IPS-NIHi7 (cell line): ENCODE data around the gene PRUNE2.

Experiments used
- DNase-seq: peaks from one replicate; pipeline ENCODE4 v3.0.0; 2012; ENCODE audit warnings: mixed read lengths; ENCODE audit errors: extremely low spot score

The PRUNE2 gene

DNA sequence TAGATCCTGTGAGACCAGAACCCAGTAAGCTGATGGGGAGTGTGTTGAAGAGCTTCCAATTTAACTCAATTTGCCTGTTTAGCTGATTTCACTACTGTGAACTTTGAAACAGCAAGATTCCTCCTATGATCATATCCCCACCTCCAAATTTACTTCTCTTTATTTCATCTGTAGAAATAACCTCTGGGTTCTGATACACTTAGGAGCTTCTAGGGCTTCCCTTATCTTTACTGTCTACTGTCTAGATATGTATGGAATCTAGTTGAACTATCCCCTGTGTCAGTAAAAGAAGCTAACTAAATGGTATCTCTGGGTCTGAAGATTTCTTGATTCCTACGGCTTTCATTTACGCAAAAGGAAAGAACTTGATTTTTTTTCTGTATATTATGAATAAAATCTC lies 330.2 kb downstream of the PRUNE2 start:
- no peak for DNase-seq

DNA sequence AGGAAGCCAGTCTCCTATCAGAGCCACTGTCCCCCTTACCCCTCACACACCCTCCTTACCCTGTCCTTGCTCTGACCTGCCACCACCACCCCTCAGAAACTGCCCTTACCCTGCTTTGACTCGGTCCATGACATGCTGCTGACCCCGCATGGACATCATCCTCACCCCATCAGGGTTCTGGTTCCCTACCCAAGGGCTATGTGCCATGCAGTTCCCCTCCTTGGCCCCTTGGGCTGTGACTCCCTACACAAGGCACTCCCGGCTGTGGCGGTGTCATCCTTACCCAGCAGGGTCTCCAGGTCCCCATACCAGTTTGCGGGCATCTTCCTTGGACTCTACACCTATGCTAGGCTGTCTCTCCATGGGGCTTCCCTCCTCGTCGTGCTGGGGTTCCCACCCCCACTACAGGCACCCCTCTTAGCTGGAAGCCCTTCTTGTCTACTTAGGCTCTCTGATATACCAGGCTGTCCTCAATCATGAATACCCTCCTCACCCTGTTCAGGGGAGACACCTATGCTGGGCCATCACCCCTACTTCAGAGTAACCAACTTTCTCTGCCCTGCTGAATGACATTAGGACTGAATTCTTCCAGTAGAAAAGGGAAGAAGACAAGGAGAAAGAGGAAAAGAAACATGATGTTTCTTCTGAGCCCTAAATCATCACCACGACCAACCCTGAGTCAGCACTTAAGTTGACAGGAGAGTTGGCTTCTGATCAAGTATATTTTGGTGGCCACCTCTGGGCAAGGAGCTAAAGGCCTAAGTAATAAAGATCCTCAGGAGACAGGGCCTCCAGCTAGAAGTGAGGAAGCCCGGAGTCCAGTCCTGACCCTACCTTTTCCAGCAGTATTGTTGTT lies 331.8 kb downstream of the PRUNE2 start:
- no peak for DNase-seq

DNA sequence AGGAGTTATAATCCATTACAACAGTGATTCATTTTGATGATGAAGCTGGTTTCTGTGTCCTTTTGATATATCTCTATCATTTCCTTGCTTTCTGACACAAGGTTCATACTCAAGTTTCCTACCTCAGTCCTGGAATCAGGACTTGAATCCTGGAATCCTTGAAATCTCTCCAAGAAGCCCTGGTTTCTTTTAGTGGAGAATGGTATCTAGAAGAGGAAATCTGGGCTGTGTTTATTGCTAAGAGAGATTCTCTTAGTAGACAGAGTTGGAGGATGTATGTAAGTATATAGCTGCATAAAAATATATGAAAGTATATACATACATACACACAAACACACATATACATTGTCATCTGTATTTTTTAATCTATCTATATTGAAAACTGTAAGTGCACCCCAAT lies 332.5 kb downstream of the PRUNE2 start:
- no peak for DNase-seq

DNA sequence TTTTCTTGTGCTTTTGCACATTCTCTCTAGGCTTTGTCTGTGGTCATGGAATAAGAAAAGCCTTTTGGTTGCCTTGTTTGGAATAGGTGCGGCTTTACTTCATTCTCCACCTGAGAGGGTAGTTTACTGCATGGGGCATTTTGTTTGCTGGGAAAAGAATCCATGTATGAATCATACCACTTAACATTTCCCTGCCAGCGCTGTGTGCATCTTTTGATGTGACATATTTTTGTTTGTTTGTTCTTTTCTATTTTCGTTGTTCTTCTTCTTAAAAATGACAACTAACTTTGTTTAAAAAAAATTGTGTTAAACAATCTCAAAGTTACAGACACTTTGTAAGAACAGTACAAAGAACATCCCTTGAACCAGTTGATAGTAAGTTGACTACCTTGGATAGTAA lies 333.8 kb downstream of the PRUNE2 start:
- no peak for DNase-seq

DNA sequence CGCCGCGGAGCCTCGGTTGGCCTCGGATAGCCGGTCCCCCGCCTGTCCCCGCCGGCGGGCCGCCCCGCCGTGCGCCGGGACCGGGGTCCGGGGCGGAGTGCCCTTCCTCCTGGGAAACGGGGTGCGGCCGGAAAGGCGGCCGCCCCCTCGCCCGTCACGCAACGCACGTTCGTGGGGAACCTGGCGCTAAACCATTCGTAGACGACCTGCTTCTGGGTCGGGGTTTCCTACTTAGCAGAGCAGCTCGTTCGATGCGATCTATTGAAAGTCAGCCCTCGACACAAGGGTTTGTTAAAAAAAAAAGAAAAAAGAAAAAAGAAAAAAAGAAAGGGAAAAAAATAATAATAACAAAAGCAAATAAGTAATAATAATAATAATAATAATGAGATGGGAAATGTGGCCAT lies 334.2 kb downstream of the PRUNE2 start:
- no peak for DNase-seq

DNA sequence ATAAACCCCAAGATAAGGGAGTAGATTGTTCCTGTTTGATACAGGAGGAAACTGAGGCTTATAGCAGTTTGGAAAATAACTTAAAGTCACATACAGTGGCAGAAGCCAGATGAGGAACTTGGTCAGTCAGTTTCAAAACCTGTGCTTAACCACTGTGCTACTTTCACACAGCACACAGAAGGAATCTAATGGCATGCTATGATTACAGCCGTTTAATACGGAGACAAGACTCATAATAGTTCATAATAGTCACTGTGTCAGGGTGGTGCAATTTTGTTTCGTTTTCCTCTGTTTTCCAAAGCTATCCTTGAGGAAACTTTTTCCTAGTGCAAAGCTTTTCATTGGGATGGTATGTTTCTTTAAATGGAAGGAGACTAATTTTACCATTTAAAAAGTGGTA lies 334.6 kb downstream of the PRUNE2 start:
- no peak for DNase-seq

DNA sequence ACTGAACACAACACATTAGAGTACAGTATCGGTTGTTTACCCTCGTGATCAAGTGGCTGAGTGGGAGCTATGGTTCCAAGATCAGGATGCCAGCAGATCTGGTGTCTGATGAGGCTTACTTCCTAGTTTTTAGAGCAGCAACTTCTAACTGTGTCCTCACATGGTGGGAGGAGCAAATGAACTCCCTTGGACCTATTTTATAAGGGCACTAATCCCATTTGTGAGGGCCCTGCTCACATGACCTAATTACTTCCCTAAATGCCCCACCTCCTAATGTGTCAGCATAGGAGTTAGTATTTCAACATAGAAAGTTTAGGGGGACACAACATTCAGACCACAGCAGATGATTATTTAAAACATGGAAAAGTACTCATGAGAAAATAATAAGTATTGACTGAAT lies 335.1 kb downstream of the PRUNE2 start:
- DNase-seq = no peak

DNA sequence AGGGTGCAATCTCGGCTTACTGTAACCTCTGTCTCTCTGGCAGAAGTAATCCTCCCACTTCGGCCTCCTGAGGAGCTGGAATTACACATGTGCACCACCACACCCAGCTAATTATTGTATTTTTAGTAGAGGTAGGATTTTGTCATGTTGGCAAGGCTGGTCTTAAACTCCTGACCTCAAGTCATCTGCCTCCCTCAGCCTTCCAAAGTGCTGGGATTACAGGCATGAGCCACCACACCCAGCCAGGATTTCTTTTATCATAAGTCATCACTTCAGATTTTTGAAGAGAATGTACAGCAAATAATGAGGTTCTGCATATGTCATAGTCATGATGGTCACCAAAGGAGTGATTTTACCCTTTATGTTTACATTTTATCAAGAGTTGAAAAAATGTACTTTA lies 338.8 kb downstream of the PRUNE2 start:
- DNase-seq = no peak

DNA sequence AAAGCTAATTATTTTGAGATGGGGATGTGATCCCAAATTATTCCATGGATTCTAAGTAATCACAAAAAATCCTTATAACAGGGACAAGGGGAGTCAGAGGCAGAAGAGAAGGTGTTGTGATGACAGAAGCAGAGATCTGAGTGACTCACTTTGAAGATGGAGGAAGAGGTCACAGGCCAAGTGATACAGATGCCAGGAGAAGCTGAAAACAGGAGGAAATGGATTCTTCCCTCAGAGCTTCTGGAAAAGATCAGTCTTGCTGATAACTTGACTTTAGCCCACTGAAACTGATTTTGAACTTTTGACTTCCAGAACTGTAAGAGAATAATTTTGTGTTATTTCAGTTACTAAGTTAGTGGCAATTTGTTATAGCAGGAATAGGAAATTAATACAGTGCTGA lies 341.6 kb downstream of the PRUNE2 start:
- no peak for DNase-seq

DNA sequence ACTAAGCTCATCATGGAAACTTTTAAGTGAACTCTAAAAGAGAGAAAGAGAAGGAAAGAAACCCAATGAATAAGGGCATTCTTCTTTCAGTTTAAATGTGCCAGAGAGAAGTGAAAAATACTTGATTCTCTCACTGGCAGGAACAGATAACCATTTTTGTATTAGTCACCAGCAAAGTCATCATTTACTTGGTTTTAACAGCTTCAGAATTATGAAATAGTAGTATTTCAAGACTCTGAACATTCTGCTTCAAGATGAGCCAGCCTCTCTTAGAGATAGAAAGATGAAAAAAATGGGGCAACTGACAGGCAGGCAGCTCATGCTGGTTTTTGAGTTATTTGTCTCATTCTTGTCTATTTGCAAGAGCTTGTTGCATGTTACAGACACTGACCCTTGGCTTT lies 343.4 kb downstream of the PRUNE2 start:
- DNase-seq = no peak

DNA sequence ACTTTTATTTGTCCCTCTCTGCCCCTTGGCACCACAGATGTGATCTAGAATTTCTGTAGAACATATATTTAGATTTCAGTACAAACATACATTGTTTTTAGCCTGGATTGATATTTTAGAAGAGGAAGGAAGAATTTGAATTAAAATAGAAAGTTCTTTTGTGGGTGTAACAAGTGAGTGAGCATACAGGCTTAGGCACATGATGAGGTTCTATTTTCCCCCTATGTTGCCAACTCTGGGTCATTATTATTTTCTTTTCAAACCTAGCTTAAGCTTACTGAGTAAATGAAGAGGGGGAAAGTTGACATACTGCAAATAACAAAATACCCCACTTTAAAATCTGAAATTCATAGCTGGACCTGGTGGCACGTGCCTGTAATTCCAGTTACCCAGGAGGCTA lies 344.0 kb downstream of the PRUNE2 start:
- DNase-seq = no peak
